ENCODE measurements around the gene FAM3D. TPM values are rescaled to one million over a fixed set of nuclear protein-coding genes. Genes with fewer than 3 reads are reported as not detected.

The FAM3D gene
- polyA plus RNA-seq, 1 of the 3 experiments (the other 2 are of a cell fraction): not detected

- TF ChIP-seq CTCF (IDR thresholded peaks at IDR 0.05): no peak
- no peak for TF ChIP-seq GABPA (IDR thresholded peaks at IDR 0.05; ENCODE audit: low read depth)
Observed at GRCh38 chr3:58623478-58623877, 43.1 kb downstream of the FAM3D start (continued).

GRCh38 chr3:58622892-58623291, 43.7 kb downstream of the FAM3D start:
- no peaks in the 10 kb centered on the region for H3K79me2 ChIP-seq (ENCODE audit: insufficient read depth)
- no peak for DNase-seq
- no peaks in the 10 kb centered on the region for H3K36me3 ChIP-seq (replicated peaks in 1 of 2; ENCODE audit: control insufficient read depth in 1 of 2, insufficient read depth in 2 of 2, low read length in 1 of 2)
- H4K20me1 ChIP-seq (ENCODE audit: insufficient read depth): no peaks in the 10 kb centered on the region
- peaks cover 7 to 18% of the 10 kb centered on the region in 2 experiments; a peak in 2 of 4 replicates for H3K4me1 ChIP-seq (ENCODE audit: control insufficient read depth in 1 of 2, insufficient read depth in 2 of 2, low read depth in 1 of 2, low read length in 1 of 2)
- no peak overlapping the region for H3K27ac ChIP-seq (ENCODE audit: low read depth in 2 of 2, low read length in 1 of 2)
- TF ChIP-seq EZH2phosphoT487 (IDR thresholded peaks at IDR 0.05; ENCODE audit: borderline replicate concordance, low read depth) (no peak), SIN3A (IDR thresholded peaks at IDR 0.05; ENCODE audit: borderline replicate concordance, low read depth, low read length) (no peak), PBX3 (IDR thresholded peaks at IDR 0.05) (no peak), RXRA (IDR thresholded peaks at IDR 0.05; ENCODE audit: borderline replicate concordance, low read depth) (no peak), FOSL2 (IDR thresholded peaks at IDR 0.05; ENCODE audit: borderline replicate concordance, low read depth) (no peak), NRF1 (IDR thresholded peaks at IDR 0.05; ENCODE audit: low read depth, low read length) (no peak), TCF12 (IDR thresholded peaks at IDR 0.05) (no peak), TEAD4 (IDR thresholded peaks at IDR 0.05; ENCODE audit: borderline replicate concordance, insufficient read depth) (no peak), MEF2A (IDR thresholded peaks at IDR 0.05; ENCODE audit: borderline replicate concordance, low read depth) (no peak), TAF1 (IDR thresholded peaks at IDR 0.05; ENCODE audit: borderline replicate concordance, low read depth, low read length) (no peak), JUND (IDR thresholded peaks at IDR 0.05) (no peak), GABPA (IDR thresholded peaks at IDR 0.05; ENCODE audit: low read depth) (no peak), FOXJ3 (CRISPR knock-in tag; IDR thresholded peaks at IDR 0.05) (no peak), FOXM1 (IDR thresholded peaks at IDR 0.05; ENCODE audit: low read depth) (no peak), POLR2AphosphoS5 (IDR thresholded peaks at IDR 0.05; ENCODE audit: low read depth, low read length) (no peak), SMC3 (IDR thresholded peaks at IDR 0.05; ENCODE audit: low read depth, low read length) (no peak), RCOR1 (IDR thresholded peaks at IDR 0.05; ENCODE audit: low read length) (no peak), ZBTB33 (IDR thresholded peaks at IDR 0.05; ENCODE audit: borderline replicate concordance, low read depth) (no peak), IRF3 (IDR thresholded peaks at IDR 0.05; ENCODE audit: low read depth, low read length) (no peak), NFIC (IDR thresholded peaks at IDR 0.05; ENCODE audit: borderline replicate concordance) (no peak)
- no peak overlapping the region for H3K4me2 ChIP-seq
- no peaks in the 10 kb centered on the region for H3K9me3 ChIP-seq
- H3K9ac ChIP-seq: no peak overlapping the region
- H3K4me3 ChIP-seq (ENCODE audit: low read depth in 2 of 2, low read length in 1 of 2): no peak overlapping the region
- H2AFZ ChIP-seq (ENCODE audit: low read depth): no peak overlapping the region
- ChIA-PET POLR2A (no interaction called here), CTCF (interaction anchor here (1.1 to 16.4 kb wide), 3 partner anchors 17 to 323 kb away, joined by 3 to 446 read pairs (median 3); partner anchors contain the start of gene FAM107A)
- H3F3A ChIP-seq (replicated peaks; ENCODE audit: insufficient read depth): no peaks in the 10 kb centered on the region
- WGBS (ENCODE audit: low lambda C conversion rate): 90% methylated on average over 2 of the region's 8 CpGs
- no peaks in the 10 kb centered on the region for H3K9me2 ChIP-seq
- H3K27me3 ChIP-seq (ENCODE audit: insufficient read depth): no peaks in the 10 kb centered on the region

All from SK-N-SH (cell line).